Measurements from ENCODE around the gene ABCA12.

DNA sequence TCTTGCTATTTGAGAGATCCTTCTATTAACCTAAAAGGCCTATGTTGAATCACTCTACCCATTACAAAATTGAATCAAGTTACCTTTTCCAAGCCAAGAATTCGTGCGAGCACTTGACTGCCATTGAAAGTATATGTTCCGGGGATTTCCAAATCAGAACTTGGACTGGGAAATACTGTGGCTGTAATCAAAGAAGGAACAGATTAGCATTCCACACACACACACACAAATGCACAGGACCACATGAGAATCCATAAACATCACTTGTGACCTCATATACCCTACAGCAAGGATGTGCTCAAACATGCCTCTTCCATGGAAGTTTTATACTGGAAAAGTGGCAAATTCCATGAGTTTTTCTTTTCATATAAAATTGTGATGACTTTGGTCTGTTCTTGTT, 86.0 kb downstream of the ABCA12 start:
- TF ChIP-seq, protein P1, sequence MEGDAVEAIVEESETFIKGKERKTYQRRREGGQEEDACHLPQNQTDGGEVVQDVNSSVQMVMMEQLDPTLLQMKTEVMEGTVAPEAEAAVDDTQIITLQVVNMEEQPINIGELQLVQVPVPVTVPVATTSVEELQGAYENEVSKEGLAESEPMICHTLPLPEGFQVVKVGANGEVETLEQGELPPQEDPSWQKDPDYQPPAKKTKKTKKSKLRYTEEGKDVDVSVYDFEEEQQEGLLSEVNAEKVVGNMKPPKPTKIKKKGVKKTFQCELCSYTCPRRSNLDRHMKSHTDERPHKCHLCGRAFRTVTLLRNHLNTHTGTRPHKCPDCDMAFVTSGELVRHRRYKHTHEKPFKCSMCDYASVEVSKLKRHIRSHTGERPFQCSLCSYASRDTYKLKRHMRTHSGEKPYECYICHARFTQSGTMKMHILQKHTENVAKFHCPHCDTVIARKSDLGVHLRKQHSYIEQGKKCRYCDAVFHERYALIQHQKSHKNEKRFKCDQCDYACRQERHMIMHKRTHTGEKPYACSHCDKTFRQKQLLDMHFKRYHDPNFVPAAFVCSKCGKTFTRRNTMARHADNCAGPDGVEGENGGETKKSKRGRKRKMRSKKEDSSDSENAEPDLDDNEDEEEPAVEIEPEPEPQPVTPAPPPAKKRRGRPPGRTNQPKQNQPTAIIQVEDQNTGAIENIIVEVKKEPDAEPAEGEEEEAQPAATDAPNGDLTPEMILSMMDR (IDR thresholded peaks at IDR 0.05): no peak
- no peak for TF ChIP-seq EZH2 (IDR thresholded peaks at IDR 0.05)
